ENCODE data around the gene CTIF.

GRCh38 chr18:48529796-48530195, 9.0 kb upstream of the CTIF start:
- no peak for TF ChIP-seq CTCF (IDR thresholded peaks at IDR 0.05)
- TF ChIP-seq EP300 (IDR thresholded peaks at IDR 0.05; ENCODE audit: borderline replicate concordance in 1 of 2, low read depth in 1 of 2, low read length in 1 of 2): no peak
- no peak for TF ChIP-seq MEF2A (IDR thresholded peaks at IDR 0.05; ENCODE audit: borderline replicate concordance, low read depth)
- no peak for TF ChIP-seq RAD21 (IDR thresholded peaks at IDR 0.05; ENCODE audit: low read length)
- no peak for TF ChIP-seq TAF1 (IDR thresholded peaks at IDR 0.05; ENCODE audit: borderline replicate concordance, low read depth, low read length)
- no peak for TF ChIP-seq POLR2AphosphoS5 (IDR thresholded peaks at IDR 0.05; ENCODE audit: low read depth, low read length)
- no peak for TF ChIP-seq GATA2 (CRISPR knock-in tag; IDR thresholded peaks at IDR 0.05)
- no peak for TF ChIP-seq RFX5 (IDR thresholded peaks at IDR 0.05; ENCODE audit: low read length)

All from SK-N-SH (cell line).